Measurements from ENCODE around the gene TMEM61. TPM values are rescaled to one million over a fixed set of nuclear protein-coding genes. Genes with fewer than 3 reads are reported as not detected.

TMEM61 gene
- total and polyA plus RNA-seq, 2 of the 8 experiments (the other 6 are each of a cell fraction or from before 2014, with no cell fraction given) = 0.54 to 1.4 TPM

GRCh38 chr1:54986025-54986424, 5.6 kb downstream of the TMEM61 start:
- H3K23ac ChIP-seq (ENCODE audit: insufficient read length) = no peak overlapping the region
- no peak overlapping the region for H3K4me2 ChIP-seq (ENCODE audit: insufficient read depth in 1 of 2, low read depth in 2 of 2, low read length in 2 of 2)
- H3K4me3 ChIP-seq (ENCODE audit: extremely low read depth in 1 of 4, insufficient read depth in 2 of 4, low read depth in 3 of 4, low read length in 4 of 4) = no peak overlapping the region
- no peak overlapping the region for H2BK5ac ChIP-seq (ENCODE audit: low read depth, low read length)
- no peaks in the 10 kb centered on the region for H3K79me1 ChIP-seq (ENCODE audit: low read depth, low read length)
- H2BK12ac ChIP-seq (ENCODE audit: low read depth, low read length) = no peak overlapping the region
- no peak for FAIRE-seq
- H2BK20ac ChIP-seq (ENCODE audit: low read length) = no peak overlapping the region
- H3K27me3 ChIP-seq (replicated peaks in 1 of 4; ENCODE audit: control insufficient read depth in 3 of 4, extremely low read depth in 1 of 4, insufficient read depth in 3 of 4, low read length in 3 of 4) = peaks cover 0 to 5% (median 2%) of the 10 kb centered on the region in 4 experiments; a peak in 3 of 7 replicates
- H4K91ac ChIP-seq (replicated peaks; ENCODE audit: insufficient read length, low read length) = no peak overlapping the region
- no peak overlapping the region for H3K18ac ChIP-seq (ENCODE audit: extremely low read depth, low read length)
- no peak overlapping the region for H3K14ac ChIP-seq (ENCODE audit: insufficient read length)
- peak overlapping the region; percentile 40; the same call in 1 of the 2 replicates for H2BK15ac ChIP-seq (ENCODE audit: low read length)
- H3K27ac ChIP-seq (ENCODE audit: low read depth, low read length) = no peak overlapping the region
- CTCF ChIA-PET (ENCODE audit: partially characterized antibody) = interaction anchor here (0.8 to 18.4 kb wide), 4 partner anchors 11 to 40 kb away, joined by 3 to 436 read pairs (median 37); partner anchors contain the start of gene BSND
- H3K36me3 ChIP-seq (ENCODE audit: control insufficient read depth in 2 of 4, insufficient read depth in 4 of 4, low read length in 3 of 4) = no peaks in the 10 kb centered on the region
- H4K20me1 ChIP-seq (replicated peaks in 1 of 2; ENCODE audit: control insufficient read depth in 1 of 2, insufficient read depth in 2 of 2, low read length in 2 of 2) = no peaks in the 10 kb centered on the region
- H3K9me3 ChIP-seq (ENCODE audit: insufficient read depth in 2 of 2, low read depth in 1 of 2, low read length in 1 of 2) = no peaks in the 10 kb centered on the region
- H2AK5ac ChIP-seq (ENCODE audit: low read depth, low read length) = no peak overlapping the region
- no peak overlapping the region for H4K8ac ChIP-seq (ENCODE audit: extremely low read depth, insufficient read depth, low read length)
- DNase-seq (ENCODE audit: low read depth in 1 of 2, low spot score in 2 of 2) = no peak
- no peak overlapping the region for H4K5ac ChIP-seq (ENCODE audit: insufficient read length, low read depth, low read length)
- no peak overlapping the region for H3K56ac ChIP-seq (replicated peaks; ENCODE audit: insufficient read length, low read depth, low read length)
- H3K4ac ChIP-seq (replicated peaks; ENCODE audit: insufficient read length, low read depth, low read length) = no peak overlapping the region
- H3K4me1 ChIP-seq (replicated peaks in 1 of 4; ENCODE audit: control insufficient read depth in 3 of 4, insufficient read depth in 4 of 4, low read length in 3 of 4) = peaks cover 0 to 4% (median 3%) of the 10 kb centered on the region in 4 experiments; a peak in 3 of 7 replicates
- POLR2A ChIA-PET (ENCODE audit: partially characterized antibody) = no interaction called here
- H3K9ac ChIP-seq (replicated peaks in 1 of 4; ENCODE audit: extremely low read depth in 1 of 4, low read depth in 3 of 4, low read length in 3 of 4) = no peak overlapping the region
- no peaks in the 10 kb centered on the region for H3K79me2 ChIP-seq (ENCODE audit: control insufficient read depth in 1 of 2, insufficient read depth in 2 of 2, low read length in 2 of 2)
- no peak overlapping the region for H2BK120ac ChIP-seq (replicated peaks; ENCODE audit: low read depth, low read length)
- no peaks in the 10 kb centered on the region; the same call in 1 of the 2 replicates for H3K23me2 ChIP-seq (ENCODE audit: low read depth, low read length)
- 83% methylated on average over 14 of the region's 15 CpGs; no CpG with 5 or more reads in 1 of the 2 experiments for WGBS, 2 experiments (ENCODE audit: extremely low coverage in 1 of 2, insufficient coverage in 1 of 2, insufficient read length in 1 of 2, insufficient replicate concordance in 2 of 2, low coverage in 1 of 2, low lambda C conversion rate in 2 of 2, missing lambda C conversion rate in 1 of 2)
- no peak overlapping the region for H2AFZ ChIP-seq (ENCODE audit: low read length)
- no peak for TF ChIP-seq TAF7 (optimal IDR thresholded peaks at IDR 0.05; ENCODE audit: borderline replicate concordance, low read depth, low read length)
- TF ChIP-seq E2F6 (IDR thresholded peaks at IDR 0.05) = peak; percentile 55; the same call in 1 of the 2 replicates
- TF ChIP-seq ATF2 (IDR thresholded peaks at IDR 0.05; ENCODE audit: low read length) = no peak
- no peak for TF ChIP-seq KDM4A (IDR thresholded peaks at IDR 0.05; ENCODE audit: low read depth, low read length, severe bottlenecking)
- TF ChIP-seq KDM5A (IDR thresholded peaks at IDR 0.05; ENCODE audit: low read length) = no peak
- no peak for TF ChIP-seq BCL11A (IDR thresholded peaks at IDR 0.05; ENCODE audit: low read depth in 2 of 2, low read length in 2 of 2)
- no peak for TF ChIP-seq RBBP5 (IDR thresholded peaks at IDR 0.05; ENCODE audit: borderline replicate concordance, low read depth, low read length)
- TF ChIP-seq HDAC6 (IDR thresholded peaks at IDR 0.05; ENCODE audit: low read depth, low read length) = no peak
- no peak for TF ChIP-seq PHF8 (conservative IDR thresholded peaks at IDR 0.05; ENCODE audit: low read depth, low read length)
- TF ChIP-seq MAX (IDR thresholded peaks at IDR 0.05) = peak; percentile 80

Data from H1 (cell line).